HCT116 (cell line): ENCODE measurements around the gene TAGLN. TPM values are rescaled to one million over a fixed set of nuclear protein-coding genes. Genes with fewer than 3 reads are reported as not detected.

Experiments
- ATAC-seq: fragments of 200-7000 bp; cut with Tn5 transposase; 2 replicates; pipeline ENCODE4 v1.9.1; 2020; ENCODE audit warnings: mild to moderate bottlenecking, moderate library complexity
- BruUV-seq: library from RNA; stranded (reverse); fragments of 400-500 nt; replicated peaks from 2 replicates; lab custom pipeline; 2021; lab: Mats Ljungman, UMichigan
- CTCF ChIA-PET: fragments of 300-600 bp; sonication (Branson Sonifier 250); formaldehyde crosslinking; loops from one replicate; lab custom pipeline; 2021; ENCODE audit warnings: antibody characterized with exemption; lab: Charles Lee
- POLR2A ChIA-PET: fragments of 300-600, 350-600 bp; sonication (Branson Sonifier 250); formaldehyde crosslinking; loops from one replicate; lab custom pipeline; 2021; ENCODE audit warnings: antibody characterized with exemption; lab: Charles Lee
- RAD21 ChIA-PET, 2 experiments: fragments of 300-600 bp; sonication (Branson Sonifier 250); formaldehyde crosslinking; loops; one replicate each; lab custom pipeline; 2023; ENCODE audit warnings: low total read pairs in 2 of 2; ENCODE audit not compliant: uncharacterized antibody in 2 of 2, unreplicated experiment in 2 of 2, low non-redundant PET in 1 of 2; lab: Charles Lee
- DNase-seq: peaks from one replicate; pipeline ENCODE4 v3.0.0-alpha.2; 2010; ENCODE audit warnings: low read depth, low spot score
- H2AFZ ChIP-seq: fragments of 200-600 bp; shearing (Covaris generic), sonication (generic); 2 replicates; pipeline ENCODE4 v1.6.1; 2017; ENCODE audit warnings: low read depth, mixed run types, mixed read lengths, antibody characterized with exemption, low read length; ENCODE audit not compliant: poor library complexity, severe bottlenecking
- H3K27ac ChIP-seq: 2 replicates; pipeline ENCODE4 v1.5.1; 2012; ENCODE audit warnings: low read depth, low read length
- H3K27me3 ChIP-seq: fragments of 200-600 bp; sonication (generic); 2 replicates; pipeline ENCODE4 v1.6.1; 2016; ENCODE audit warnings: mixed run types, low read length, mixed read lengths; ENCODE audit not compliant: insufficient read depth
- H3K36me3 ChIP-seq, 2 experiments: fragments of 200-500 bp in 1 of 2; fragments of 200-600 bp in 1 of 2; sonication (Bioruptor generic) in 1 of 2; sonication (generic) in 1 of 2; 2 replicates each; pipeline versions ENCODE4 v1.5.1 to v1.6.1; 2014 to 2016; ENCODE audit warnings: low read length in 2 of 2, inconsistent platforms in 1 of 2, mixed read lengths in 1 of 2, mixed run types in 1 of 2; ENCODE audit not compliant: insufficient read depth in 2 of 2, control insufficient read depth in 1 of 2
- H3K4me1 ChIP-seq, 2 experiments: fragments of 200-600 bp in 1 of 2; sonication (generic) in 1 of 2; 2 replicates each; pipeline versions ENCODE4 v1.5.1 to v1.6.1; 2012 to 2017; ENCODE audit warnings: low read length in 2 of 2, inconsistent platforms in 1 of 2, mild to moderate bottlenecking in 1 of 2, mixed read lengths in 1 of 2, mixed run types in 1 of 2, moderate library complexity in 1 of 2; ENCODE audit not compliant: insufficient read depth in 2 of 2, control insufficient read depth in 1 of 2
- H3K4me2 ChIP-seq: fragments of 200-600 bp; sonication (generic); 2 replicates; pipeline ENCODE4 v1.6.1; 2017; ENCODE audit warnings: mixed run types, low read length, mixed read lengths
- H3K4me3 ChIP-seq, 2 experiments: fragments of 200-600 bp in 1 of 2; sonication (generic) in 1 of 2; replicated peaks in 1 of 2; 2 replicates each; pipeline ENCODE4 v1.5.1; 2011 to 2016; ENCODE audit warnings: low read length in 2 of 2, control low read depth in 1 of 2, low read depth in 1 of 2, mild to moderate bottlenecking in 1 of 2, mixed read lengths in 1 of 2, mixed run types in 1 of 2
- H3K79me2 ChIP-seq: fragments of 200-600 bp; sonication (generic); 2 replicates; pipeline ENCODE4 v1.6.1; 2017; ENCODE audit warnings: mild to moderate bottlenecking, mixed run types, low read length, moderate library complexity, mixed read lengths; ENCODE audit not compliant: insufficient read depth
- H3K9ac ChIP-seq: fragments of 200-600 bp; sonication (generic); 2 replicates; pipeline ENCODE4 v1.6.1; 2016; ENCODE audit warnings: low read length, mixed read lengths
- H3K9me2 ChIP-seq: fragments of 200-600 bp; sonication (generic), shearing (Covaris generic); 2 replicates; pipeline ENCODE4 v1.6.1; 2017; ENCODE audit warnings: mixed run types, mild to moderate bottlenecking, moderate library complexity; ENCODE audit not compliant: insufficient read depth
- H3K9me3 ChIP-seq, 2 experiments: fragments of 200-500 bp in 1 of 2; fragments of 200-600 bp in 1 of 2; sonication (Bioruptor generic) in 1 of 2; sonication (generic) in 1 of 2; 2 replicates each; pipeline ENCODE4 v1.6.1; 2014 to 2017; ENCODE audit warnings: low read length in 2 of 2, mixed read lengths in 2 of 2, inconsistent platforms in 1 of 2, low read depth in 1 of 2, mild to moderate bottlenecking in 1 of 2, mixed run types in 1 of 2, moderate library complexity in 1 of 2; ENCODE audit not compliant: control insufficient read depth in 1 of 2, insufficient read depth in 1 of 2
- H4K20me1 ChIP-seq: fragments of 200-600 bp; sonication (generic), shearing (Covaris generic); 2 replicates; pipeline ENCODE4 v1.6.1; 2017; ENCODE audit warnings: mixed run types, mild to moderate bottlenecking, moderate library complexity; ENCODE audit not compliant: insufficient read depth
- CBX3 ChIP-seq: IDR thresholded peaks from 2 replicates; pipeline ENCODE4 v1.6.1; 2012; ENCODE audit warnings: low read depth
- ELF1 ChIP-seq: IDR thresholded peaks from 2 replicates; pipeline ENCODE4 v1.6.1; 2012; ENCODE audit warnings: low read depth, borderline replicate concordance
- EZH2 ChIP-seq: fragments of 200-600 bp; sonication (generic); IDR thresholded peaks from 2 replicates; pipeline ENCODE4 v1.6.1; 2017; ENCODE audit warnings: antibody characterized with exemption, mixed run types
- EZH2phosphoT487 ChIP-seq: fragments of 200-600 bp; IDR thresholded peaks from 2 replicates; pipeline ENCODE4 v1.6.1; 2018; ENCODE audit warnings: antibody characterized with exemption, borderline replicate concordance
- FOSL1 ChIP-seq: IDR thresholded peaks from 2 replicates; pipeline ENCODE4 v1.6.1; 2012; ENCODE audit warnings: low read depth
- JUND ChIP-seq: IDR thresholded peaks from 2 replicates; pipeline ENCODE4 v1.6.1; 2012
- POLR2A ChIP-seq: IDR thresholded peaks from 2 replicates; pipeline ENCODE4 v1.7.0; 2011; ENCODE audit warnings: borderline replicate concordance; ENCODE audit not compliant: insufficient read depth, insufficient read length; ENCODE audit errors: extremely low read depth
- POLR2AphosphoS5 ChIP-seq: IDR thresholded peaks from 2 replicates; pipeline ENCODE4 v1.6.1; 2011; ENCODE audit warnings: mild to moderate bottlenecking, low read depth, low read length, moderate library complexity
- RAD21 ChIP-seq: IDR thresholded peaks from 2 replicates; pipeline ENCODE4 v1.6.1; 2012; ENCODE audit warnings: low read depth, mild to moderate bottlenecking
- REST ChIP-seq: IDR thresholded peaks from 2 replicates; pipeline ENCODE4 v1.6.1; 2012; ENCODE audit warnings: low read depth
- SIN3A ChIP-seq: IDR thresholded peaks from 2 replicates; pipeline ENCODE4 v1.6.1; 2012; ENCODE audit warnings: low read depth
- SP1 ChIP-seq: IDR thresholded peaks from 2 replicates; pipeline ENCODE4 v1.6.1; 2012; ENCODE audit warnings: low read depth
- SRF ChIP-seq: IDR thresholded peaks from 2 replicates; pipeline ENCODE4 v1.6.1; 2012; ENCODE audit warnings: low read depth
- TCF7L2 ChIP-seq: IDR thresholded peaks from 2 replicates; pipeline ENCODE4 v1.7.0; 2011; ENCODE audit warnings: borderline replicate concordance, inconsistent platforms; ENCODE audit not compliant: insufficient read depth, insufficient read length; ENCODE audit errors: extremely low read depth
- YY1 ChIP-seq: IDR thresholded peaks from 2 replicates; pipeline ENCODE4 v1.6.1; 2011; ENCODE audit warnings: low read length, low read depth, moderate library complexity, mild to moderate bottlenecking; ENCODE audit not compliant: insufficient replicate concordance; ENCODE audit errors: extremely low read depth
- ZFX ChIP-seq: fragments of 450-650 bp; IDR thresholded peaks from 2 replicates; pipeline ENCODE4 v1.6.1; 2017
- ZNF274 ChIP-seq: fragments of 200-500 bp; sonication (Bioruptor generic); IDR thresholded peaks from 2 replicates; pipeline ENCODE4 v1.6.1; 2014; ENCODE audit warnings: mild to moderate bottlenecking, low read depth, low read length, inconsistent platforms
- intact Hi-C: fragments of 100-400 bp; cut with micrococcal nuclease; formaldehyde crosslinking; loops from 2 replicates; pipeline ENCODE4 v1.10.0; 2022
- total RNA-seq: library from RNA; stranded (reverse); gene quantifications from one replicate; pipeline ENCODE4 v1.2.1, GENCODE V29; 2021; ENCODE audit not compliant: unreplicated experiment
- TF ChIP-seq, protein P1 (sequence below): IDR thresholded peaks from 2 replicates; pipeline ENCODE4 v1.6.1; 2012
- TF ChIP-seq, protein P2 (sequence below): IDR thresholded peaks from 2 replicates; pipeline ENCODE4 v1.6.1; 2011; ENCODE audit warnings: mild to moderate bottlenecking, low read length, moderate library complexity; ENCODE audit not compliant: insufficient replicate concordance; ENCODE audit errors: extremely low read depth
- TF ChIP-seq, protein P3 (sequence below), 3 experiments: fragments of 200-600 bp in 1 of 3; sonication (generic) in 1 of 3; IDR thresholded peaks in 2 of 3; conservative IDR thresholded peaks in 1 of 3; 2 replicates each; pipeline ENCODE4 v1.5.1; 2012 to 2017; ENCODE audit warnings: low read depth in 2 of 3, low read length in 2 of 3, antibody characterized with exemption in 1 of 3, borderline replicate concordance in 1 of 3, control low read depth in 1 of 3, mild to moderate bottlenecking in 1 of 3, mixed read lengths in 1 of 3, mixed run types in 1 of 3, moderate library complexity in 1 of 3; ENCODE audit not compliant: insufficient read depth in 1 of 3

The TAGLN gene
- total RNA-seq, 1 experiment from 2014 or later = 10.0 TPM

- Histone ChIP-seq H3K27ac (no peak overlapping the region), H3K4me1 (no peaks in the 10 kb centered on the region), H3K27me3 (no peaks in the 10 kb centered on the region), H3K79me2 (no peaks in the 10 kb centered on the region), H3K9me3 (no peaks in the 10 kb centered on the region), H3K9me2 (no peaks in the 10 kb centered on the region), H3K4me3 (no peak overlapping the region), H3K4me2 (no peak overlapping the region), H4K20me1 (no peaks in the 10 kb centered on the region), H3K9ac (no peak overlapping the region), H3K36me3 (peaks cover 3 to 7% of the 10 kb centered on the region in 2 experiments; a peak in 2 of 4 replicates), H2AFZ (no peak overlapping the region)
- BruUV-seq = no TSS peak
- intact Hi-C loops = no loop called here
- POLR2A ChIA-PET = no interaction called here
- ATAC-seq = no peak
- CTCF ChIA-PET = no interaction called here
- DNase-seq = no peak
- no peak for TF ChIP-seq CBX3
- no peak for TF ChIP-seq ZNF274
- no peak for TF ChIP-seq FOSL1
- TF ChIP-seq POLR2A = no peak
- TF ChIP-seq SRF = no peak
- TF ChIP-seq, protein P1, sequence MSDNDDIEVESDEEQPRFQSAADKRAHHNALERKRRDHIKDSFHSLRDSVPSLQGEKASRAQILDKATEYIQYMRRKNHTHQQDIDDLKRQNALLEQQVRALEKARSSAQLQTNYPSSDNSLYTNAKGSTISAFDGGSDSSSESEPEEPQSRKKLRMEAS = no peak
- no peak for TF ChIP-seq YY1
- no peak for TF ChIP-seq REST
- TF ChIP-seq ELF1 = no peak
- TF ChIP-seq, protein P2, sequence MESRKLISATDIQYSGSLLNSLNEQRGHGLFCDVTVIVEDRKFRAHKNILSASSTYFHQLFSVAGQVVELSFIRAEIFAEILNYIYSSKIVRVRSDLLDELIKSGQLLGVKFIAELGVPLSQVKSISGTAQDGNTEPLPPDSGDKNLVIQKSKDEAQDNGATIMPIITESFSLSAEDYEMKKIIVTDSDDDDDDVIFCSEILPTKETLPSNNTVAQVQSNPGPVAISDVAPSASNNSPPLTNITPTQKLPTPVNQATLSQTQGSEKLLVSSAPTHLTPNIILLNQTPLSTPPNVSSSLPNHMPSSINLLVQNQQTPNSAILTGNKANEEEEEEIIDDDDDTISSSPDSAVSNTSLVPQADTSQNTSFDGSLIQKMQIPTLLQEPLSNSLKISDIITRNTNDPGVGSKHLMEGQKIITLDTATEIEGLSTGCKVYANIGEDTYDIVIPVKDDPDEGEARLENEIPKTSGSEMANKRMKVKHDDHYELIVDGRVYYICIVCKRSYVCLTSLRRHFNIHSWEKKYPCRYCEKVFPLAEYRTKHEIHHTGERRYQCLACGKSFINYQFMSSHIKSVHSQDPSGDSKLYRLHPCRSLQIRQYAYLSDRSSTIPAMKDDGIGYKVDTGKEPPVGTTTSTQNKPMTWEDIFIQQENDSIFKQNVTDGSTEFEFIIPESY = no peak
- no peak for TF ChIP-seq SIN3A
- TF ChIP-seq TCF7L2 = no peak
- TF ChIP-seq EZH2phosphoT487 = no peak
- TF ChIP-seq EZH2 = no peak
- TF ChIP-seq RAD21 = no peak
- TF ChIP-seq JUND = no peak
- TF ChIP-seq ZFX = no peak
- TF ChIP-seq, protein P3, sequence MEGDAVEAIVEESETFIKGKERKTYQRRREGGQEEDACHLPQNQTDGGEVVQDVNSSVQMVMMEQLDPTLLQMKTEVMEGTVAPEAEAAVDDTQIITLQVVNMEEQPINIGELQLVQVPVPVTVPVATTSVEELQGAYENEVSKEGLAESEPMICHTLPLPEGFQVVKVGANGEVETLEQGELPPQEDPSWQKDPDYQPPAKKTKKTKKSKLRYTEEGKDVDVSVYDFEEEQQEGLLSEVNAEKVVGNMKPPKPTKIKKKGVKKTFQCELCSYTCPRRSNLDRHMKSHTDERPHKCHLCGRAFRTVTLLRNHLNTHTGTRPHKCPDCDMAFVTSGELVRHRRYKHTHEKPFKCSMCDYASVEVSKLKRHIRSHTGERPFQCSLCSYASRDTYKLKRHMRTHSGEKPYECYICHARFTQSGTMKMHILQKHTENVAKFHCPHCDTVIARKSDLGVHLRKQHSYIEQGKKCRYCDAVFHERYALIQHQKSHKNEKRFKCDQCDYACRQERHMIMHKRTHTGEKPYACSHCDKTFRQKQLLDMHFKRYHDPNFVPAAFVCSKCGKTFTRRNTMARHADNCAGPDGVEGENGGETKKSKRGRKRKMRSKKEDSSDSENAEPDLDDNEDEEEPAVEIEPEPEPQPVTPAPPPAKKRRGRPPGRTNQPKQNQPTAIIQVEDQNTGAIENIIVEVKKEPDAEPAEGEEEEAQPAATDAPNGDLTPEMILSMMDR (IDR thresholded peaks at IDR 0.05 in 2 of 3, conservative IDR thresholded peaks at IDR 0.05 in 1 of 3; ENCODE audit: borderline replicate concordance in 1 of 3, insufficient read depth in 1 of 3, low read depth in 2 of 3, low read length in 2 of 3) = no peak
- TF ChIP-seq SP1 = no peak
- TF ChIP-seq POLR2AphosphoS5 = no peak
- RAD21 ChIA-PET = no interaction called here
These were observed 12.2 kb upstream of the TAGLN start for GRCh38 chr11:117187007-117187406.
